GM21526 (cell line): ENCODE data around the gene EP400.

ENCODE experiments used
- ATAC-seq: cut with Tn5 transposase; IDR thresholded peaks from one replicate; pipeline ENCODE4 v1.9.1; 2021; ENCODE audit warnings: moderate library complexity; ENCODE audit not compliant: unreplicated experiment, low FRiP score

Gene EP400

GRCh38 chr12:131911028-131911650 lies 38.6 kb upstream of the EP400 start:
- no peak for ATAC-seq

GRCh38 chr12:131911851-131912477 lies 37.8 kb upstream of the EP400 start:
- no peak for ATAC-seq

- ATAC-seq, result no peak
Observed at GRCh38 chr12:131912518-131913274, 37.0 kb upstream of the EP400 start.

GRCh38 chr12:131913666-131914065 lies 36.1 kb upstream of the EP400 start:
- ATAC-seq, result no peak

GRCh38 chr12:131914179-131914702 lies 35.5 kb upstream of the EP400 start:
- ATAC-seq, result no peak

- no peak for ATAC-seq
Observed at GRCh38 chr12:131915000-131915689, 34.6 kb upstream of the EP400 start.

- no peak for ATAC-seq
Observed at GRCh38 chr12:131915823-131916222, 33.9 kb upstream of the EP400 start.

- no peak for ATAC-seq
Observed at GRCh38 chr12:131916306-131917138, 33.2 kb upstream of the EP400 start.

- ATAC-seq, result no peak
Observed at GRCh38 chr12:131917139-131917710, 32.5 kb upstream of the EP400 start.

GRCh38 chr12:131917711-131918306 lies 31.9 kb upstream of the EP400 start:
- no peak for ATAC-seq

GRCh38 chr12:131918311-131919050 lies 31.3 kb upstream of the EP400 start:
- no peak for ATAC-seq

- ATAC-seq, result no peak
Observed at GRCh38 chr12:131919051-131919347, 30.7 kb upstream of the EP400 start.

- no peak for ATAC-seq
Observed at GRCh38 chr12:131919366-131920156, 30.2 kb upstream of the EP400 start.

- no peak for ATAC-seq
Observed at GRCh38 chr12:131920157-131920508, 29.6 kb upstream of the EP400 start.

GRCh38 chr12:131920902-131921840 lies 28.6 kb upstream of the EP400 start:
- ATAC-seq, result no peak

GRCh38 chr12:131921866-131922769 lies 27.6 kb upstream of the EP400 start:
- no peak for ATAC-seq
